DOHH2 (cell line): Measurements from ENCODE around the gene MAGI3.

ENCODE experiments used
- EZH2phosphoT487 ChIP-seq: fragments of 200-600 bp; sonication (generic); IDR thresholded peaks from 2 replicates; pipeline ENCODE4 v1.6.1; 2017; ENCODE audit warnings: borderline replicate concordance, mild to moderate bottlenecking, antibody characterized with exemption, low read length, moderate library complexity, mixed read lengths
- TF ChIP-seq, protein P1 (sequence below): fragments of 200-600 bp; sonication (generic); IDR thresholded peaks from one replicate; pipeline ENCODE4 v1.5.1; 2014; ENCODE audit warnings: antibody characterized with exemption, mild to moderate bottlenecking, low read depth, low read length; ENCODE audit not compliant: poor library complexity, severe bottlenecking

DNA sequence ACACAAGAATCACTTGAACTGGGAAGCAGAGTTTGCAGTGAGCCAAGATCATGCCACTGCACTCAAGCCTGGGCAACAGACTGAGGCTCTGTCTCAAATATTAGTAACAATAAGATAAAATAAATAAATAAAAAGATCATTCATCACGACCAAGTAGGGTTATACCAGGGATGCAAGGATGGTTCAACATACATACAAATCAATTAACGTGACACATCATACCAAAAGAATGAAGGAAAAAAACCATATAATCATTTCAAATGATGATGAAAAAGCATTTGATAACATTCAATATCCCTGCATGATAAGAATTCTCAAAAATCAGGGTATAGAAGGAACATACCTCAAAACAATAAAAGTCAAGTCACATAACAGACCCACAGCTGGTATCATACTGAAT is 330.7 kb downstream of the MAGI3 start:
- no peak for TF ChIP-seq EZH2phosphoT487
- TF ChIP-seq, protein P1, sequence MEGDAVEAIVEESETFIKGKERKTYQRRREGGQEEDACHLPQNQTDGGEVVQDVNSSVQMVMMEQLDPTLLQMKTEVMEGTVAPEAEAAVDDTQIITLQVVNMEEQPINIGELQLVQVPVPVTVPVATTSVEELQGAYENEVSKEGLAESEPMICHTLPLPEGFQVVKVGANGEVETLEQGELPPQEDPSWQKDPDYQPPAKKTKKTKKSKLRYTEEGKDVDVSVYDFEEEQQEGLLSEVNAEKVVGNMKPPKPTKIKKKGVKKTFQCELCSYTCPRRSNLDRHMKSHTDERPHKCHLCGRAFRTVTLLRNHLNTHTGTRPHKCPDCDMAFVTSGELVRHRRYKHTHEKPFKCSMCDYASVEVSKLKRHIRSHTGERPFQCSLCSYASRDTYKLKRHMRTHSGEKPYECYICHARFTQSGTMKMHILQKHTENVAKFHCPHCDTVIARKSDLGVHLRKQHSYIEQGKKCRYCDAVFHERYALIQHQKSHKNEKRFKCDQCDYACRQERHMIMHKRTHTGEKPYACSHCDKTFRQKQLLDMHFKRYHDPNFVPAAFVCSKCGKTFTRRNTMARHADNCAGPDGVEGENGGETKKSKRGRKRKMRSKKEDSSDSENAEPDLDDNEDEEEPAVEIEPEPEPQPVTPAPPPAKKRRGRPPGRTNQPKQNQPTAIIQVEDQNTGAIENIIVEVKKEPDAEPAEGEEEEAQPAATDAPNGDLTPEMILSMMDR = no peak
